A673 (cell line): ENCODE measurements around the gene SSUH2. TPM values are rescaled to one million over a fixed set of nuclear protein-coding genes. Genes with fewer than 3 reads are reported as not detected.
"Not testable (repeated sequence)": the region's sequence is repeated elsewhere in the genome, so short reads cannot be mapped to it uniquely, and the experiment has no call there.

ENCODE experiments used
- Bru-seq: library from RNA; stranded (reverse); fragments of 400-500 nt; gene quantifications from one replicate; lab custom pipeline; 2021; lab: Mats Ljungman, UMichigan
- BruChase-seq, 2 experiments: library from RNA; stranded (reverse); fragments of 400-500 nt; gene quantifications; one replicate each; lab custom pipeline; 2021; lab: Mats Ljungman, UMichigan
- BruUV-seq: library from RNA; stranded (reverse); fragments of 400-500 nt; replicated peaks from 2 replicates; lab custom pipeline; 2021; lab: Mats Ljungman, UMichigan
- CTCF ChIA-PET: fragments of 300-600 bp; sonication (Branson Sonifier 250); formaldehyde crosslinking; loops from one replicate; lab custom pipeline; 2022; ENCODE audit warnings: antibody characterized with exemption; lab: Charles Lee
- POLR2A ChIA-PET: fragments of 300-600 bp; sonication (Branson Sonifier 250); formaldehyde crosslinking; loops from one replicate; lab custom pipeline; 2022; ENCODE audit warnings: antibody characterized with exemption; ENCODE audit not compliant: low non-redundant PET; lab: Charles Lee
- DNase-seq: peaks from one replicate; pipeline ENCODE4 v3.0.0-alpha.2; 2015; ENCODE audit warnings: low spot score
- H3K27ac ChIP-seq: fragments of 200-600 bp; sonication (generic); 2 replicates; pipeline ENCODE4 v1.5.1; 2016; ENCODE audit warnings: mixed run types, low read depth, mild to moderate bottlenecking, mixed read lengths, antibody characterized with exemption, low read length; ENCODE audit not compliant: poor library complexity, severe bottlenecking
- H3K27me3 ChIP-seq: fragments of 200-600 bp; sonication (generic); replicated peaks from 2 replicates; pipeline ENCODE4 v1.6.1; 2017; ENCODE audit warnings: mixed run types, low read depth, mild to moderate bottlenecking, mixed read lengths, antibody characterized with exemption, low read length; ENCODE audit not compliant: insufficient read depth, poor library complexity
- H3K36me3 ChIP-seq: fragments of 200-600 bp; sonication (generic); 2 replicates; pipeline ENCODE4 v1.6.1; 2016; ENCODE audit warnings: mixed run types, mild to moderate bottlenecking, mixed read lengths, antibody characterized with exemption, low read length; ENCODE audit not compliant: insufficient read depth, poor library complexity, severe bottlenecking
- H3K4me1 ChIP-seq: fragments of 200-600 bp; sonication (generic); 2 replicates; pipeline ENCODE4 v1.6.1; 2017; ENCODE audit warnings: mixed run types, mild to moderate bottlenecking, mixed read lengths, antibody characterized with exemption, low read length; ENCODE audit not compliant: insufficient read depth, poor library complexity, severe bottlenecking
- H3K4me3 ChIP-seq: fragments of 200-600 bp; sonication (generic); 2 replicates; pipeline ENCODE4 v1.5.1; 2016; ENCODE audit warnings: low read depth, mixed run types, mild to moderate bottlenecking, mixed read lengths, low read length; ENCODE audit not compliant: poor library complexity, severe bottlenecking
- H3K9me3 ChIP-seq: fragments of 200-600 bp; sonication (generic); 2 replicates; pipeline ENCODE4 v1.6.1; 2016; ENCODE audit warnings: mixed run types, low read depth, mild to moderate bottlenecking, mixed read lengths, antibody characterized with exemption, low read length; ENCODE audit not compliant: poor library complexity, severe bottlenecking
- CTCF ChIP-seq: fragments of 300-800, 200-600 bp; sonication (generic); conservative IDR thresholded peaks from 2 replicates; pipeline ENCODE4 v1.5.1; 2017; ENCODE audit warnings: low read depth, mild to moderate bottlenecking, antibody characterized with exemption, low read length, moderate library complexity, mixed read lengths
- EZH2 ChIP-seq: fragments of 200-600 bp; sonication (generic); IDR thresholded peaks from 2 replicates; pipeline ENCODE4 v1.6.1; 2017; ENCODE audit warnings: borderline replicate concordance, low read depth, mild to moderate bottlenecking, mixed read lengths, antibody characterized with exemption, low read length; ENCODE audit not compliant: poor library complexity, severe bottlenecking
- intact Hi-C: fragments of 100-400 bp; cut with micrococcal nuclease; formaldehyde crosslinking; loops from one replicate; pipeline ENCODE4 v1.10.0; 2022; ENCODE audit not compliant: unreplicated experiment
- long read RNA-seq: library from polyadenylated mRNA; stranded (forward); transcript quantifications from one replicate; pipeline ENCODE4 v2.0.0, GENCODE V29; 2022
- total RNA-seq: library from RNA; stranded (reverse); gene quantifications from 2 replicates; pipeline ENCODE4 v1.2.3, GENCODE V29; 2021

Gene SSUH2, protein sequence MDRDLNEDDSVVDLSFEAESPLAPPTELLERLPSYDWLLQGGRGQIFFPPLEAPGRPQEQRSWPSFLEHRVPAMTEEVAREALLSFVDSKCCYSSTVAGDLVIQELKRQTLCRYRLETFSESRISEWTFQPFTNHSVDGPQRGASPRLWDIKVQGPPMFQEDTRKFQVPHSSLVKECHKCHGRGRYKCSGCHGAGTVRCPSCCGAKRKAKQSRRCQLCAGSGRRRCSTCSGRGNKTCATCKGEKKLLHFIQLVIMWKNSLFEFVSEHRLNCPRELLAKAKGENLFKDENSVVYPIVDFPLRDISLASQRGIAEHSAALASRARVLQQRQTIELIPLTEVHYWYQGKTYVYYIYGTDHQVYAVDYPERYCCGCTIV
- 2.5 and 3.6 TPM in 2 replicates for total RNA-seq
- Bru-seq, nascent RNA = percentile 53 among the genes with signal in this experiment
- BruChase-seq, experiment 1, labeled RNA remaining after a 2-hour chase = percentile 56 among the genes with signal in this experiment
- BruChase-seq, experiment 2, labeled RNA remaining after a 6-hour chase = percentile 58 among the genes with signal in this experiment
- long read RNA-seq, partial matches to known transcripts = 0 of 3 reads
- long read RNA-seq, other reads (novel, unspliced or antisense) = 3 of 3 reads

DNA sequence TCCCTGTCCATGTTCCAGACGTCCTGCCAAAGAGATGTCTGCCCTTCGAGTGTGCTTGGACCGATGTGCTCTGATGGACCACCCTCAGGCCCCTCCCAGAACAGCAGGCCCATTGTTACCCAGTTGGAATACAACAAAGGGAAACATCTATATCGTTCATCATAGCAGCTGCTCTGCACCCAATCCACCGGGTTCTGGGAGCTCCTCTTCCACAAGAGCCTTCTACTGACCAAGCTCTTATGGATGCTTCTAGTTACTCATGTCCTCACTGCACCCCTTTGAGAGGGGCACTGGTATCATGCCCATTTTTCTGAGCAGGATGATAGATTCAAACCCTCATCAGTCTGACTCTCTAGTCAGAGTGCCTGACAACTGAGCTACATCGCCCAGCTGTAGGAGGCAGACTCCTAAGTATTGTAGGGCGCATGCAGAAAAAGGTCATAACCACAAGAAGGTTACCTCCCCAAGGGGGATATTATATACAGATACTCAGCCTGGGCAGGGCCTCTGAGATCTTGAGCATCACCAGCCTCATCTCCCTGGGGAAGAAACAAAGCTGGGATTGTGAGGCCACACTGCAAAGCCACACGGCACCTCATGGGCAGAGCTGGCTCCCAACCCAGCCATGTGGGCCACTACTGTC, at the start of gene SSUH2:
SSUH2 (minus strand) TSS at position 51 of the 643 bp plus-strand sequence; CDS start at position 11, 40 bp downstream.
- H3K27ac ChIP-seq = no peak within 1 kb of the TSS
- no TSS peak for BruUV-seq
- no peaks in the 10 kb centered on the region for H3K4me1 ChIP-seq
- DNase-seq = no peak
- no peaks in the 10 kb centered on the region for H3K36me3 ChIP-seq
- H3K27me3 ChIP-seq = no peaks in the 10 kb centered on the region
- intact Hi-C loops = no loop called here
- ChIA-PET POLR2A (no interaction called here), CTCF (no interaction called here)
- no peaks in the 10 kb centered on the region for H3K9me3 ChIP-seq
- H3K4me3 ChIP-seq = no peak within 1 kb of the TSS
- TF ChIP-seq CTCF = no peak
- no peak for TF ChIP-seq EZH2

DNA sequence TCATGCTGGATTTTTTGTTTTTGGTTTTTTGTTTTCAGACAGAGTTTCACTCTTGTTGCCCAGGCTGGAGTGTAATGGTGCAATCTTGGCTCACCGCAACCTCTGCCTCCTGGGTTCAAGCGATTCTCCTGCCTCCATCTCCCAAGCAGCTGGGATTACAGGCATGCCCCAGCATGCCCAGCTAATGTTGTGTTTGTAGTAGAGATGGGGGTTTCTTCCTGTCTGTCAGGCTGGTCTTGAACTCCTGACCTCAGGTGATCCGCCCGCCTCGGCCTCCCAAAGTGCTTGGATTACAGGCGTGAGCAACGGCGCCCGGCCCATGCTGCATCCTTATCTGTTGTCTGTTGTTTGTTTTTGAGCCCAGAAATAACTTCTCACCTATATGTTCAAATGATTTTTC, 46.7 kb upstream of the SSUH2 start:
- H3K9me3 ChIP-seq, H3K4me1 ChIP-seq, H3K4me3 ChIP-seq, H3K27ac ChIP-seq, DNase-seq, H3K36me3 ChIP-seq, POLR2A ChIA-PET, BruUV-seq, CTCF ChIA-PET, intact Hi-C loops, H3K27me3 ChIP-seq: not testable (repeated sequence)

DNA sequence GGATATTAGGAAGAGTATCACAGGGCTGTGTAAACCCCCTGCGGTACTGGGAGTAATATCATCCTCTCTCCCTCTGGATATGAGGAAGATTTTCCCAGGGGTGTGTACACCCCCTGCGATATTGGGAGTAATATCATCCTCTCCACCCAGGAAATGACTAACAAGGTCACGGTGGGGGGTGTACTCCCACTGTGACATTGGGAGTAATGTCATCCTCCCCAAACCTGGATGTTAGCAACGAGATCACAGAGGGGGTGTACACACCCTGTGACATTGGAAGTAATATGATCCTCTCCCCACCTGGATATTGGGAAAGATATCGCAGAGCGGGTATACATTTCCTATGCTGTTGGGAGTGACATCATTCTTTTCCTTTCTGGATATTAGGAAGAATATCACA, 40.4 kb upstream of the SSUH2 start:
- H3K4me1 ChIP-seq, H3K4me3 ChIP-seq, H3K9me3 ChIP-seq, CTCF ChIA-PET, H3K27me3 ChIP-seq, H3K36me3 ChIP-seq, POLR2A ChIA-PET, intact Hi-C loops, H3K27ac ChIP-seq, BruUV-seq, DNase-seq: not testable (repeated sequence)

- H3K9me3 ChIP-seq, intact Hi-C loops, H3K36me3 ChIP-seq, H3K27me3 ChIP-seq, H3K27ac ChIP-seq, H3K4me3 ChIP-seq, DNase-seq, POLR2A ChIA-PET, CTCF ChIA-PET, H3K4me1 ChIP-seq, BruUV-seq: not testable (repeated sequence)
Measured at GRCh38 chr3:8682850-8683574, 38.4 kb upstream of the SSUH2 start.

DNA sequence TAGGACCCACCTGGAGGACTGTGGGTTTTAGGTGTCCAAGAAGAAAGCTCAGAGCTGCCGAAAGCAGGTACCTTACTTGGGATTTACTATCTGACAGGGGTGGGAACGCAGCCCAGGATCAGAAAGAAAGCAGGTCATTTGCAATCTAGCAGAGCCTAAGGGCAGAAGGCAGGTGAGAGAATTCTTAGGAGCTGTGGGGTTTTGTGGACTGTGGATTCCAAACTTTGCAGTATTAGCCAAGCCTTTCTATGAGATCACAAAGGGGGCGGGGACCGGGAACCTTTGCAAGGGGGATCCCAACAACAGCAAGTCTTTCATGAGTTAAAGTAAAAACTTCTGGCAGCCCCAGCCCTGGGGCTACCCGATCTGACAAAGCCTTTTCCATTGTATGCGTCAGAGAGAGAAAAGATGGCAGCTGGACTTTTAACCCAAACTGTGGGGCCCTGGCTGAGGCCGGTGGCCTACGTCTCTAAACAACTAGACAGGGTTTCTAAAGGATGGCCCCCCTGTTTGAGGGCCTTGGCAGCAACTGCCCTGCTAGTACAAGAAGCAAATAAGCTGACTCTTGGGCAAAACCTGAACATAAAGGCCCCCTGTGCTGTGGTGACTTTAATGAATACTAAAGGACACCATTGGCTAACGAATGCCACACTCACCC, 37.4 kb upstream of the SSUH2 start:
- CTCF ChIA-PET, H3K27ac ChIP-seq, H3K4me3 ChIP-seq, intact Hi-C loops, H3K27me3 ChIP-seq, DNase-seq, H3K36me3 ChIP-seq, BruUV-seq, H3K4me1 ChIP-seq, H3K9me3 ChIP-seq: not testable (repeated sequence)
- POLR2A ChIA-PET = interaction anchor here (0.6 kb wide), 1 partner anchor 8 kb away, joined by 4 read pairs; no protein-coding TSS in a partner anchor
